ENCODE measurements around the gene SLC12A8. TPM values are rescaled to one million over a fixed set of nuclear protein-coding genes. Genes with fewer than 3 reads are reported as not detected.

SLC12A8 gene
- total RNA-seq, 4 donors from 2014 or later = 1.0 TPM; not detected in 3

DNA sequence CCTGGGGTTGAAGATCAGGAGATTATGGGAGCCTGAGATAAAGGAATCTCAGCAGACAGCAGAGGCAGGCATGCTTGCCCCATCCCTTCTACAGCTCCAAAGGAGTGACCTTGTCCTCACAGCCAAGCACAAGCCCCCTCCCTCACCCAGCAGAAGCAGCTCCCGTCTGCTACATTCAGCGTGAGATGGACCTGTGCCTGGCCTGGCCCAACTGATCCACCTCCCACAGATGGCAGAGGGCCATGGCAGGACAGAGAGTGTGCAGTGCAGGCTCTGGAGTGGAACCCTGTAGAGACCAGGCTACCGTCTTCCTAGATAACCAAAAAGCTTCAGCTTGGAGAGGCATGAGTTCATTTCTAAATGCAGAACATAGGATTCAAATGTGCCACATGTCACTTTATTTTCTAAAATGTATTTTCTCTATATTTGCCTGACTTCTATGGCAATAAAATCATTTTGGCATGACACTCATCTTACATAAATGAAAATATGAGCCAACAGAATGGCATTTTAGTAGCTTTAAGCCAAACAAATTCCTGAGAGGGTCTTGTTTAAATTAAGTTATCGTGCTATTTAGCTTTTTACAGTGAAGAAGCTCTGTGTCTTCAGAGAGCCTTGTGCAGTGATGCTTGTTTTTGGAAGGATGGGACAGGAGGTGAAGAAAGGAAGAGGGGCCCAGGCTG is 43.7 kb downstream of the SLC12A8 start:
- ATAC-seq (no peak), DNase-seq (no peak)
- no peak overlapping the region for H3K4me3 ChIP-seq
- in situ Hi-C loops (cut with MboI; ENCODE audit: low sequenced_read_pairs in 4 of 4) = loop anchor here in 3 of 4 donors (5.0 to 25.0 kb wide), 4 partner anchors 174 to 407 kb away; no protein-coding TSS in a partner anchor
- no peaks in the 10 kb centered on the region for H3K27me3 ChIP-seq
- H3K27ac ChIP-seq = no peak overlapping the region
- intact Hi-C loops (cut with DNase I; ENCODE audit: low total_unique reads) = no loop called here
- H3K4me1 ChIP-seq = no peaks in the 10 kb centered on the region
- TF ChIP-seq, protein P1, sequence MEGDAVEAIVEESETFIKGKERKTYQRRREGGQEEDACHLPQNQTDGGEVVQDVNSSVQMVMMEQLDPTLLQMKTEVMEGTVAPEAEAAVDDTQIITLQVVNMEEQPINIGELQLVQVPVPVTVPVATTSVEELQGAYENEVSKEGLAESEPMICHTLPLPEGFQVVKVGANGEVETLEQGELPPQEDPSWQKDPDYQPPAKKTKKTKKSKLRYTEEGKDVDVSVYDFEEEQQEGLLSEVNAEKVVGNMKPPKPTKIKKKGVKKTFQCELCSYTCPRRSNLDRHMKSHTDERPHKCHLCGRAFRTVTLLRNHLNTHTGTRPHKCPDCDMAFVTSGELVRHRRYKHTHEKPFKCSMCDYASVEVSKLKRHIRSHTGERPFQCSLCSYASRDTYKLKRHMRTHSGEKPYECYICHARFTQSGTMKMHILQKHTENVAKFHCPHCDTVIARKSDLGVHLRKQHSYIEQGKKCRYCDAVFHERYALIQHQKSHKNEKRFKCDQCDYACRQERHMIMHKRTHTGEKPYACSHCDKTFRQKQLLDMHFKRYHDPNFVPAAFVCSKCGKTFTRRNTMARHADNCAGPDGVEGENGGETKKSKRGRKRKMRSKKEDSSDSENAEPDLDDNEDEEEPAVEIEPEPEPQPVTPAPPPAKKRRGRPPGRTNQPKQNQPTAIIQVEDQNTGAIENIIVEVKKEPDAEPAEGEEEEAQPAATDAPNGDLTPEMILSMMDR (IDR thresholded peaks at IDR 0.05 in 4 of 5, conservative IDR thresholded peaks at IDR 0.05 in 1 of 5) = no peak
- no peak for TF ChIP-seq POLR2A (IDR thresholded peaks at IDR 0.05)
- H3K36me3 ChIP-seq = no peaks in the 10 kb centered on the region
- H3K9me3 ChIP-seq = no peaks in the 10 kb centered on the region

DNA sequence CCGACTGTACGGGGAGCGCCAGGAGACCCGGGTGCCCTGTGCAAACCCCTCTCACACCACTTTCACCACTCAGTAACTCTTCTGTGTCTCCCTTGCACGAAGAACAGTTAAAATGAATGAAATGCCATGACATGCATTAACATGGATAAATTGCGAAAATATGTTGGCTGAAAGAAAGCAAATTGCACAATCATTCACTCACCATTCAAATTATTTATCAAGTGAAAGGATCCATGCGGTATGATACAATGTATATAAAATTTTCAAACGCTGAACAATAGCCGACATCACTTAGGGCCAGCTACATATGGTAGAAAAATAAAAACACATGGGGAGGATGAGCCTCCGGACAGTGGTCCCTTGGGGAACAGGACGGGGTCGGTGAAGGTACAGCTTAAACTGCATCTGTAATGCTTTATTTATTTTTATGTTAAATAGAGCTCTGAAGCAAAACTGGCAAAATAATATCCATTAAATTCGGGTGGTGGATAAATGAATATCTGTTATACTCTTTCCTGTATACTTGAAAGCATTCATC is 45.9 kb downstream of the SLC12A8 start:
- ATAC-seq = no peak

DNA sequence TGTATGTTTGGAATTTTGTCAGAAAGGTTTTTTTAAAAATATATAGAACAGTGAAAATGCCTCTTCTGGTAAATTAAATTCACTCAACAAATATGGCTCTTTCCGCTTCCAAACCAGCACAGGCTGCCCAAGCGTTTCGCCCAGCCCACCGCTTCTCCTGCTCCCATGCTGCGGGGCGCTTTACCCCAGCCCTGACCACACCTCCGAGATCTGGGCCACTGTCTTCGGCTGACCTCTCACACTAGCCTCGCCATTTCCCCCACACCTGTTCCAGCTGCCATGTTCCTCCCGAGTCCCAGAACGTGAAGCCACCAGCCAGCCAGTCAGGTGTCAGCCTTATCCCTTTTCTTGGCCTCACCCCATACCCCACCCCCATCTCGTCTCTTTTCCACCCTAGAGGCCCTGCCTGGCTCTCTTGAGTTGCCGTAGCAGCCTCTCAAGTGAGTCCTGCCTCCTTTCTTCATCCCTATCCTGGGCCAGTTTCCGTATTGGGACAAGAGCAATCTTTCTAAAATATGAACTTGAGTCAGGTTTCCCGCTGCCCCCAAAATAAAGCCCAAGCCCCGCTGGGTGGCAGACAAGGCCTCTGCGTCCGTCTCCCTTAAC is 46.5 kb downstream of the SLC12A8 start:
- in situ Hi-C loops (cut with MboI; ENCODE audit: low sequenced_read_pairs in 4 of 4) = loop anchor here in 3 of 4 donors (5.0 to 25.0 kb wide), 4 partner anchors 171 to 404 kb away; no protein-coding TSS in a partner anchor
- Histone ChIP-seq H3K27me3 (no peaks in the 10 kb centered on the region), H3K4me1 (no peaks in the 10 kb centered on the region), H3K4me3 (no peak overlapping the region), H3K9me3 (no peaks in the 10 kb centered on the region), H3K36me3 (no peaks in the 10 kb centered on the region), H3K27ac (no peak overlapping the region)
- TF ChIP-seq POLR2A (IDR thresholded peaks at IDR 0.05) = no peak
- TF ChIP-seq, protein P1 (IDR thresholded peaks at IDR 0.05 in 4 of 5, conservative IDR thresholded peaks at IDR 0.05 in 1 of 5) = no peak
- DNase-seq (no peak), ATAC-seq (no peak)
- intact Hi-C loops (cut with DNase I; ENCODE audit: low total_unique reads) = loop anchor here (1.0 kb wide), 1 partner anchor 171 kb away; no protein-coding TSS in a partner anchor

More for the DNA sequence above, 45.9 kb downstream of the SLC12A8 start:
- Histone ChIP-seq H3K27me3 (no peaks in the 10 kb centered on the region), H3K9me3 (no peaks in the 10 kb centered on the region), H3K4me3 (no peak overlapping the region), H3K27ac (no peak overlapping the region), H3K36me3 (no peaks in the 10 kb centered on the region), H3K4me1 (no peaks in the 10 kb centered on the region)
- DNase-seq = no peak
- in situ Hi-C loops (cut with MboI; ENCODE audit: low sequenced_read_pairs in 4 of 4) (loop anchor here in 3 of 4 donors (5.0 to 25.0 kb wide), 4 partner anchors 172 to 404 kb away; no protein-coding TSS in a partner anchor), intact Hi-C loops (cut with DNase I; ENCODE audit: low total_unique reads) (no loop called here)
- TF ChIP-seq, protein P1 (IDR thresholded peaks at IDR 0.05 in 4 of 5, conservative IDR thresholded peaks at IDR 0.05 in 1 of 5) = no peak
- no peak for TF ChIP-seq POLR2A (IDR thresholded peaks at IDR 0.05)

DNA sequence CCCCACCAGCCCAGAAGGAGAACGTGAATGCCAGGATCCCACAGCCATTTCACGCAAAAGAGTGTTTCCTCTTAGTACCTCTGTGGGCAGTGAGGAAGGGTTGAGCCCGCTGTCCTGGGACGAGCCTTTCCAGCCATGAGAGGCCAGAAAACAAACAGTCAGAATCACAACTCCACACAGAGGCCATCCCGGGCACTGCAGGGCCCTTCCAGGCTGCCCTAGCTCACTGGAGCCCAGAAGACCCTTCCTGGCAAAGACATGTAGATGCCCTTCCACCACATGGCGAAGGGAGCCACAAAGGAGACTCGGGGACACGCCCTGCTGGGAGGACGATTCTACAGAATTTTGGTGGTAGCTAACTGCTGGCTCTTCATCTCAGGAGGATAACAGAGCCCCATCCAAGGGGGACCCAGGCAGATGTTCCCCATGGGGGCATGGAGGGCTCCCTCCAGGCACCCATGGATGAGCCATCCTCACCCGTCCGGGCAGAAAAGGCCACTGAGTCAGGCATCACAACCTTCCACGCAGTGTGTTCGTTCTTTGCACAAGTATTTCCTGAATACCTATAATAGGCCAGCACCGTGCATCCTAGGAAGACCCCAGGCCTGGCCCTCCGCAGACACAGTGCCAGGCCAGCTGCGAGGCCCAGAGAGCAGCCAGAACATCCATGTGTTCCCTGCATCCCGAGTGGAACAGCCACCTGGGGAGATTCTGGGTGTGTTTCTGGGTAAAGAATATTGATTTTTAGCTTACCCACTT is 47.2 kb downstream of the SLC12A8 start:
- intact Hi-C loops (cut with DNase I; ENCODE audit: low total_unique reads) (loop anchor here (1.0 kb wide), 1 partner anchor 170 kb away; no protein-coding TSS in a partner anchor), in situ Hi-C loops (cut with MboI; ENCODE audit: low sequenced_read_pairs in 4 of 4) (loop anchor here in 3 of 4 donors (5.0 to 25.0 kb wide), 4 partner anchors 171 to 403 kb away; no protein-coding TSS in a partner anchor)
- no peaks in the 10 kb centered on the region for H3K27me3 ChIP-seq
- no peak overlapping the region for H3K27ac ChIP-seq
- H3K36me3 ChIP-seq = no peaks in the 10 kb centered on the region
- DNase-seq (no peak), ATAC-seq (peak in 1 of 2 donors; percentile 82)
- H3K9me3 ChIP-seq = no peaks in the 10 kb centered on the region
- no peaks in the 10 kb centered on the region for H3K4me1 ChIP-seq
- no peak overlapping the region for H3K4me3 ChIP-seq
- no peak for TF ChIP-seq POLR2A (IDR thresholded peaks at IDR 0.05)
- TF ChIP-seq, protein P1 (IDR thresholded peaks at IDR 0.05 in 4 of 5, conservative IDR thresholded peaks at IDR 0.05 in 1 of 5) = peak; percentile 36 to 70 (median 65)
